ENCODE results near the gene MYRF. TPM values are rescaled to one million over a fixed set of nuclear protein-coding genes. Genes with fewer than 3 reads are reported as not detected.

MYRF gene
- polyA plus RNA-seq, 1 donor (not counting 4 experiments of a cell fraction or from before 2014, with no cell fraction given), result 0.14 TPM

DNA sequence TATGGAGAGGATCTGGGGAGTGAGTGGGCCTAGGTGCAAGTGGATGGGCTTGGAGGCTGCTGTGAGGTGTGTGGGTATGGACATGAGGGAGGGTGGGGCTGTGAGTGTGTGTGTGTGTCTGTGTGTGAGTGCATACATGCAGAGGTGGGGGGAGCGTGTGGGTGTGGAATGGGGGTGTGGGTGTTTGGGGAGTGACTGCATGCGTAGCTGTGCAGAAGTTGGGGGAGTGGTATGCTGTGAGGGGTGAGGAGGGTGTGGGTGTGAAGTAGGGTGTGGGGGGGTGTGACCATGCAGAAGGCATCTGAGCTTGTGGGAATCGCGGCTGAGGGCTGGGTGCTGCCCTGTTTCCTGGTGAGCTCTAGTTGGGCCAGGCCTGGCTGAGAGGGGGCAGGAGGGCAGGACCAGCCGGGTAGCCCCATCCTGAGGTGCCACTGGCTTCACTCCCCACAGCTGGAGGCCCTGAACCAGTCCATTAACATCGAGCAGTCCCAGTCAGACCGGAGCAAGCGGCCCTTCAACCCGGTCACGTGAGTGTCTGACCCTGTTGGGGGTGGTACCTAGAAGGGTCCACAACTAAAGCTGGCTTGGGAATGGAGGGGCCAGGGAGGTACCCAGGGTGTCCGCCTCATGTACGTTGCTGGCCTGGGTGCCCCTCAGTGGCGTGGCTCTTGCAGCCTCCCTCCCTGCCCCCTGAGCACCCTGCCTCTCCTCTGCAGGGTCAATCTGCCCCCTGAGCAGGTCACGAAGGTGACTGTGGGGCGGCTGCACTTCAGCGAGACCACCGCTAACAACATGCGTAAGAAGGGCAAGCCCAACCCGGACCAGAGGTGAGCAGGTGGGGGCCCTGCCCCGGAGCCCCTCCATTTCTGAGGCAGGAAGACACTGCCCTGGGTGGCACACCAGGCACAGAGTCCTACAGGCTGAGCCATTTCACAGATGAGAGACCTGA is 23.4 kb downstream of the MYRF start:
- Histone ChIP-seq H3K27me3 (ENCODE audit: control insufficient read depth, extremely low read depth, insufficient read depth, low read length) (peaks cover 11% of the 10 kb centered on the region), H2AFZ (ENCODE audit: control insufficient read depth, low read length) (no peak overlapping the region), H3K4me2 (ENCODE audit: control insufficient read depth, extremely low read depth, insufficient read depth, low read depth, low read length) (no peak overlapping the region), H3K4me1 (ENCODE audit: control insufficient read depth, extremely low read depth, insufficient read depth, low read length) (peaks cover 8% of the 10 kb centered on the region), H3K9me3 (ENCODE audit: control insufficient read depth, low read depth, low read length) (no peaks in the 10 kb centered on the region), H3K27ac (ENCODE audit: control insufficient read depth, insufficient read depth, low read length) (no peak overlapping the region), H3K9me1 (ENCODE audit: control insufficient read depth, extremely low read depth, insufficient read depth, low read length) (no peaks in the 10 kb centered on the region), H3K36me3 (ENCODE audit: control insufficient read depth in 2 of 2, extremely low read depth in 1 of 2, insufficient read depth in 2 of 2, low read length in 2 of 2) (no peaks in the 10 kb centered on the region), H4K20me1 (ENCODE audit: control insufficient read depth, extremely low read depth, insufficient read depth, low read length) (no peaks in the 10 kb centered on the region), H3K9ac (ENCODE audit: control insufficient read depth, extremely low read depth, insufficient read depth, low read length) (no peak overlapping the region), H3K4me3 (ENCODE audit: control insufficient read depth in 2 of 3, extremely low read depth in 1 of 3, insufficient read depth in 2 of 3, low read depth in 1 of 3, low read length in 3 of 3) (no peak overlapping the region), H3K79me2 (ENCODE audit: control insufficient read depth, insufficient read depth, low read length) (no peaks in the 10 kb centered on the region)
- dilution Hi-C loops (cut with MboI; ENCODE audit: extremely low pct_ligation_motif_present, low sequenced_read_pairs), result no loop called here
- TF ChIP-seq, protein P1, sequence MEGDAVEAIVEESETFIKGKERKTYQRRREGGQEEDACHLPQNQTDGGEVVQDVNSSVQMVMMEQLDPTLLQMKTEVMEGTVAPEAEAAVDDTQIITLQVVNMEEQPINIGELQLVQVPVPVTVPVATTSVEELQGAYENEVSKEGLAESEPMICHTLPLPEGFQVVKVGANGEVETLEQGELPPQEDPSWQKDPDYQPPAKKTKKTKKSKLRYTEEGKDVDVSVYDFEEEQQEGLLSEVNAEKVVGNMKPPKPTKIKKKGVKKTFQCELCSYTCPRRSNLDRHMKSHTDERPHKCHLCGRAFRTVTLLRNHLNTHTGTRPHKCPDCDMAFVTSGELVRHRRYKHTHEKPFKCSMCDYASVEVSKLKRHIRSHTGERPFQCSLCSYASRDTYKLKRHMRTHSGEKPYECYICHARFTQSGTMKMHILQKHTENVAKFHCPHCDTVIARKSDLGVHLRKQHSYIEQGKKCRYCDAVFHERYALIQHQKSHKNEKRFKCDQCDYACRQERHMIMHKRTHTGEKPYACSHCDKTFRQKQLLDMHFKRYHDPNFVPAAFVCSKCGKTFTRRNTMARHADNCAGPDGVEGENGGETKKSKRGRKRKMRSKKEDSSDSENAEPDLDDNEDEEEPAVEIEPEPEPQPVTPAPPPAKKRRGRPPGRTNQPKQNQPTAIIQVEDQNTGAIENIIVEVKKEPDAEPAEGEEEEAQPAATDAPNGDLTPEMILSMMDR (optimal IDR thresholded peaks at IDR 0.05 in 1 of 3, IDR thresholded peaks at IDR 0.05 in 1 of 3, conservative IDR thresholded peaks at IDR 0.05 in 1 of 3; ENCODE audit: extremely low read depth in 1 of 3, insufficient read depth in 2 of 3, low read length in 3 of 3), result no peak
- no peak for TF ChIP-seq EZH2 (IDR thresholded peaks at IDR 0.05; ENCODE audit: low read length)
- FAIRE-seq, result no peak
- no peak for DNase-seq (ENCODE audit: low read depth, low spot score)

DNA sequence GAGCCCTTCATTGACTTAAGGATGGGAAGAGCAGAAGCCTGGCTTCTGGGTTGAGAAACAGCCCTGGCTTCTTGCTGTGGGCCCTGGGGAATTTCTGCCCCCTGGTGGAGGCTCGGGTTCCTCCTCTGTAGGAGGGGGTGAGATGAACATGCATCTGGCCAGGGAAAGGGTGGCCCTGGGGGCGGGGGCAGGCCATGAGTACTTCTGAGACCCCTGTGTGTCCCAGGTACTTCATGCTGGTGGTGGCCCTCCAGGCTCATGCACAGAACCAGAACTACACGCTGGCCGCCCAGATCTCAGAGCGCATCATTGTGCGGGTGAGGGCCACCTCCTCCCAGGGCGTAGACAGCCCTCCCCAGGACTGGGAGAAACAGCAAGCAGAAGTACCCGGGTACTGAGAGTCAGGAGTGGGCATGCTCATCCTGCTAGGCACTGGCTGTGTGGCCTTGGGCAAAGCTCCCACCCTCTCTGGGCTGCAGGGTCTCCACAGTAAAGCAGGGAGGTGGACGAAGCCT is 24.2 kb downstream of the MYRF start:
- no peak for FAIRE-seq

More for the DNA sequence above, 24.2 kb downstream of the MYRF start:
- H3K4me2 ChIP-seq (ENCODE audit: control insufficient read depth, extremely low read depth, insufficient read depth, low read depth, low read length), result no peak overlapping the region
- peaks cover 14% of the 10 kb centered on the region for H3K4me1 ChIP-seq (ENCODE audit: control insufficient read depth, extremely low read depth, insufficient read depth, low read length)
- no peak overlapping the region for H3K27ac ChIP-seq (ENCODE audit: control insufficient read depth, insufficient read depth, low read length)
- peaks cover 11% of the 10 kb centered on the region for H3K27me3 ChIP-seq (ENCODE audit: control insufficient read depth, extremely low read depth, insufficient read depth, low read length)
- H3K36me3 ChIP-seq (ENCODE audit: control insufficient read depth in 2 of 2, extremely low read depth in 1 of 2, insufficient read depth in 2 of 2, low read length in 2 of 2), result no peaks in the 10 kb centered on the region
- H3K79me2 ChIP-seq (ENCODE audit: control insufficient read depth, insufficient read depth, low read length), result no peaks in the 10 kb centered on the region
- H4K20me1 ChIP-seq (ENCODE audit: control insufficient read depth, extremely low read depth, insufficient read depth, low read length), result no peaks in the 10 kb centered on the region
- H3K4me3 ChIP-seq (ENCODE audit: control insufficient read depth in 2 of 3, extremely low read depth in 1 of 3, insufficient read depth in 2 of 3, low read depth in 1 of 3, low read length in 3 of 3), result no peak overlapping the region
- TF ChIP-seq EZH2 (IDR thresholded peaks at IDR 0.05; ENCODE audit: low read length), result no peak
- TF ChIP-seq, protein P1 (optimal IDR thresholded peaks at IDR 0.05 in 1 of 3, IDR thresholded peaks at IDR 0.05 in 1 of 3, conservative IDR thresholded peaks at IDR 0.05 in 1 of 3; ENCODE audit: extremely low read depth in 1 of 3, insufficient read depth in 2 of 3, low read length in 3 of 3), result peak; percentile 70 to 87 (median 76)
- no peak overlapping the region for H3K9ac ChIP-seq (ENCODE audit: control insufficient read depth, extremely low read depth, insufficient read depth, low read length)
- dilution Hi-C loops (cut with MboI; ENCODE audit: extremely low pct_ligation_motif_present, low sequenced_read_pairs), result no loop called here
- H2AFZ ChIP-seq (ENCODE audit: control insufficient read depth, low read length), result no peak overlapping the region
- DNase-seq (ENCODE audit: low read depth, low spot score), result peak; percentile 23
- H3K9me1 ChIP-seq (ENCODE audit: control insufficient read depth, extremely low read depth, insufficient read depth, low read length), result no peaks in the 10 kb centered on the region
- no peaks in the 10 kb centered on the region for H3K9me3 ChIP-seq (ENCODE audit: control insufficient read depth, low read depth, low read length)

All from keratinocyte (primary cell).